ENCODE measurements around the gene DOK5. TPM values are rescaled to one million over a fixed set of nuclear protein-coding genes. Genes with fewer than 3 reads are reported as not detected.

The DOK5 gene
- total and polyA plus RNA-seq, 2 of the 8 experiments (the other 6 are each of a cell fraction or from before 2014, with no cell fraction given) = 8.9 to 15.0 TPM

DNA sequence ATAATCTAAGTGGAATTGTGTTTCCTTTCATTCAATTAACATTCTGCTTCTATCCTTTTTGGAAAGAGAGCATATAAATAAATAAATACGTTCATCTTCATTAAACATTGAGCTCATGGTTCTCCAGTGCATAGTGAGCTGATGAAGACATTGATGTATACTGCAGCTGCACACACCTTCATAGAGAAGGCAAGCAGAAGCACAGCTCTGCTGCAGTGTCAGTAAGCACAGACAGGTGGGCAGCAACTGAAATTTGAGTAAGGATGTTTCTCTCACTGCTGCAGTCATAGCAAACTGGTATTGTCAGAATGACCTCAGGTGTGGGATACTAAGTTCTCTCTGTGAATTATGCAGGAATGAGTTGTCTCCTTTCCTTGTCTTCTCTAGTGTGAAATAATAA lies 202.9 kb downstream of the DOK5 start (continued):
- no peak for TF ChIP-seq RXRA (IDR thresholded peaks at IDR 0.05; ENCODE audit: insufficient read depth, low read depth, low read length)
- TF ChIP-seq EGR1 (IDR thresholded peaks at IDR 0.05; ENCODE audit: borderline replicate concordance, low read depth, low read length) = no peak
- no peak for TF ChIP-seq HDAC2 (IDR thresholded peaks at IDR 0.05; ENCODE audit: borderline replicate concordance in 1 of 2, low read depth in 2 of 2, low read length in 2 of 2)
- TF ChIP-seq SP2 (IDR thresholded peaks at IDR 0.05; ENCODE audit: low read length) = no peak
- no peak for TF ChIP-seq BRCA1 (IDR thresholded peaks at IDR 0.05; ENCODE audit: low read depth, low read length)
- TF ChIP-seq, protein P1, sequence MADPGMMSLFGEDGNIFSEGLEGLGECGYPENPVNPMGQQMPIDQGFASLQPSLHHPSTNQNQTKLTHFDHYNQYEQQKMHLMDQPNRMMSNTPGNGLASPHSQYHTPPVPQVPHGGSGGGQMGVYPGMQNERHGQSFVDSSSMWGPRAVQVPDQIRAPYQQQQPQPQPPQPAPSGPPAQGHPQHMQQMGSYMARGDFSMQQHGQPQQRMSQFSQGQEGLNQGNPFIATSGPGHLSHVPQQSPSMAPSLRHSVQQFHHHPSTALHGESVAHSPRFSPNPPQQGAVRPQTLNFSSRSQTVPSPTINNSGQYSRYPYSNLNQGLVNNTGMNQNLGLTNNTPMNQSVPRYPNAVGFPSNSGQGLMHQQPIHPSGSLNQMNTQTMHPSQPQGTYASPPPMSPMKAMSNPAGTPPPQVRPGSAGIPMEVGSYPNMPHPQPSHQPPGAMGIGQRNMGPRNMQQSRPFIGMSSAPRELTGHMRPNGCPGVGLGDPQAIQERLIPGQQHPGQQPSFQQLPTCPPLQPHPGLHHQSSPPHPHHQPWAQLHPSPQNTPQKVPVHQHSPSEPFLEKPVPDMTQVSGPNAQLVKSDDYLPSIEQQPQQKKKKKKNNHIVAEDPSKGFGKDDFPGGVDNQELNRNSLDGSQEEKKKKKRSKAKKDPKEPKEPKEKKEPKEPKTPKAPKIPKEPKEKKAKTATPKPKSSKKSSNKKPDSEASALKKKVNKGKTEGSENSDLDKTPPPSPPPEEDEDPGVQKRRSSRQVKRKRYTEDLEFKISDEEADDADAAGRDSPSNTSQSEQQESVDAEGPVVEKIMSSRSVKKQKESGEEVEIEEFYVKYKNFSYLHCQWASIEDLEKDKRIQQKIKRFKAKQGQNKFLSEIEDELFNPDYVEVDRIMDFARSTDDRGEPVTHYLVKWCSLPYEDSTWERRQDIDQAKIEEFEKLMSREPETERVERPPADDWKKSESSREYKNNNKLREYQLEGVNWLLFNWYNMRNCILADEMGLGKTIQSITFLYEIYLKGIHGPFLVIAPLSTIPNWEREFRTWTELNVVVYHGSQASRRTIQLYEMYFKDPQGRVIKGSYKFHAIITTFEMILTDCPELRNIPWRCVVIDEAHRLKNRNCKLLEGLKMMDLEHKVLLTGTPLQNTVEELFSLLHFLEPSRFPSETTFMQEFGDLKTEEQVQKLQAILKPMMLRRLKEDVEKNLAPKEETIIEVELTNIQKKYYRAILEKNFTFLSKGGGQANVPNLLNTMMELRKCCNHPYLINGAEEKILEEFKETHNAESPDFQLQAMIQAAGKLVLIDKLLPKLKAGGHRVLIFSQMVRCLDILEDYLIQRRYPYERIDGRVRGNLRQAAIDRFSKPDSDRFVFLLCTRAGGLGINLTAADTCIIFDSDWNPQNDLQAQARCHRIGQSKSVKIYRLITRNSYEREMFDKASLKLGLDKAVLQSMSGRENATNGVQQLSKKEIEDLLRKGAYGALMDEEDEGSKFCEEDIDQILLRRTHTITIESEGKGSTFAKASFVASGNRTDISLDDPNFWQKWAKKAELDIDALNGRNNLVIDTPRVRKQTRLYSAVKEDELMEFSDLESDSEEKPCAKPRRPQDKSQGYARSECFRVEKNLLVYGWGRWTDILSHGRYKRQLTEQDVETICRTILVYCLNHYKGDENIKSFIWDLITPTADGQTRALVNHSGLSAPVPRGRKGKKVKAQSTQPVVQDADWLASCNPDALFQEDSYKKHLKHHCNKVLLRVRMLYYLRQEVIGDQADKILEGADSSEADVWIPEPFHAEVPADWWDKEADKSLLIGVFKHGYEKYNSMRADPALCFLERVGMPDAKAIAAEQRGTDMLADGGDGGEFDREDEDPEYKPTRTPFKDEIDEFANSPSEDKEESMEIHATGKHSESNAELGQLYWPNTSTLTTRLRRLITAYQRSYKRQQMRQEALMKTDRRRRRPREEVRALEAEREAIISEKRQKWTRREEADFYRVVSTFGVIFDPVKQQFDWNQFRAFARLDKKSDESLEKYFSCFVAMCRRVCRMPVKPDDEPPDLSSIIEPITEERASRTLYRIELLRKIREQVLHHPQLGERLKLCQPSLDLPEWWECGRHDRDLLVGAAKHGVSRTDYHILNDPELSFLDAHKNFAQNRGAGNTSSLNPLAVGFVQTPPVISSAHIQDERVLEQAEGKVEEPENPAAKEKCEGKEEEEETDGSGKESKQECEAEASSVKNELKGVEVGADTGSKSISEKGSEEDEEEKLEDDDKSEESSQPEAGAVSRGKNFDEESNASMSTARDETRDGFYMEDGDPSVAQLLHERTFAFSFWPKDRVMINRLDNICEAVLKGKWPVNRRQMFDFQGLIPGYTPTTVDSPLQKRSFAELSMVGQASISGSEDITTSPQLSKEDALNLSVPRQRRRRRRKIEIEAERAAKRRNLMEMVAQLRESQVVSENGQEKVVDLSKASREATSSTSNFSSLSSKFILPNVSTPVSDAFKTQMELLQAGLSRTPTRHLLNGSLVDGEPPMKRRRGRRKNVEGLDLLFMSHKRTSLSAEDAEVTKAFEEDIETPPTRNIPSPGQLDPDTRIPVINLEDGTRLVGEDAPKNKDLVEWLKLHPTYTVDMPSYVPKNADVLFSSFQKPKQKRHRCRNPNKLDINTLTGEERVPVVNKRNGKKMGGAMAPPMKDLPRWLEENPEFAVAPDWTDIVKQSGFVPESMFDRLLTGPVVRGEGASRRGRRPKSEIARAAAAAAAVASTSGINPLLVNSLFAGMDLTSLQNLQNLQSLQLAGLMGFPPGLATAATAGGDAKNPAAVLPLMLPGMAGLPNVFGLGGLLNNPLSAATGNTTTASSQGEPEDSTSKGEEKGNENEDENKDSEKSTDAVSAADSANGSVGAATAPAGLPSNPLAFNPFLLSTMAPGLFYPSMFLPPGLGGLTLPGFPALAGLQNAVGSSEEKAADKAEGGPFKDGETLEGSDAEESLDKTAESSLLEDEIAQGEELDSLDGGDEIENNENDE (IDR thresholded peaks at IDR 0.05; ENCODE audit: insufficient replicate concordance, low read length) = no peak
- TF ChIP-seq TEAD4 (IDR thresholded peaks at IDR 0.05; ENCODE audit: low read depth, low read length) = no peak
